Upper lobe of left lung (tissue), 6 donors: ENCODE results near the gene CPNE8. TPM values are rescaled to one million over a fixed set of nuclear protein-coding genes. Genes with fewer than 3 reads are reported as not detected.
"Not testable (repeated sequence)": the region's sequence is repeated elsewhere in the genome, so short reads cannot be mapped to it uniquely, and the experiment has no call there.

Experiments
- ATAC-seq, 2 donors: fragments of 200-7000 bp; cut with Tn5 transposase; one replicate each; pipeline ENCODE4 v1.9.1; 2022; ENCODE audit warnings: mild to moderate bottlenecking in 2 of 2, moderate library complexity in 2 of 2; ENCODE audit not compliant: low FRiP score in 2 of 2
- DNase-seq, 2 donors: peaks; one replicate each; pipeline ENCODE4 v3.0.0-alpha.2; 2019 to 2020
- H3K27ac ChIP-seq, 4 donors: fragments of 200-600 bp; sonication (generic); one replicate each; pipeline ENCODE4 v1.5.1; 2016 to 2019
- H3K27me3 ChIP-seq, 4 donors: fragments of 200-600 bp; sonication (generic); one replicate each; pipeline ENCODE4 v1.5.1; 2017 to 2019
- H3K36me3 ChIP-seq, 4 donors: fragments of 200-600 bp; sonication (generic); one replicate each; pipeline ENCODE4 v1.5.1; 2016 to 2019
- H3K4me1 ChIP-seq, 4 donors: fragments of 200-600 bp; sonication (generic); one replicate each; pipeline ENCODE4 v1.5.1; 2018 to 2019
- H3K4me3 ChIP-seq, 4 donors: fragments of 200-600 bp; sonication (generic); one replicate each; pipeline ENCODE4 v1.5.1; 2017 to 2019; ENCODE audit warnings: mild to moderate bottlenecking in 2 of 4, moderate library complexity in 1 of 4
- H3K9me3 ChIP-seq, 4 donors: fragments of 200-600 bp; sonication (generic); one replicate each; pipeline ENCODE4 v1.5.1; 2018 to 2019
- EP300 ChIP-seq, 4 donors: sonication (generic); formaldehyde crosslinking; IDR thresholded peaks; one replicate each; pipeline ENCODE4 v1.5.1; 2017; ENCODE audit warnings: antibody characterized with exemption in 4 of 4, control low read depth in 2 of 4
- POLR2A ChIP-seq, 4 donors: fragments of 450-650 bp; IDR thresholded peaks; one replicate each; pipeline ENCODE4 v1.5.1; 2016 to 2017; ENCODE audit warnings: antibody characterized with exemption in 4 of 4, mild to moderate bottlenecking in 2 of 4
- POLR2AphosphoS5 ChIP-seq, 2 donors: sonication (generic); formaldehyde crosslinking; IDR thresholded peaks; one replicate each; pipeline ENCODE4 v1.5.1; 2017; ENCODE audit warnings: antibody characterized with exemption in 2 of 2
- WGBS, 2 donors: methylation state at CpG; one replicate each; pipeline ENCODE4 v1.1.5; 2017 to 2018; 5-methylcytosine and 5-hydroxymethylcytosine counted together
- total RNA-seq, 6 donors: library from RNA; depleted of rRNA in 4 of 6; stranded (reverse); fragments of >200 nt in 4 of 6; gene quantifications; one replicate each; pipeline versions ENCODE4 v1.1.0 to v1.2.1, GENCODE V29; 2016 to 2021
- TF ChIP-seq, protein P1 (sequence below), 6 experiments: fragments of 450-650 bp in 4 of 6; fragments of 200-600 bp in 2 of 6; sonication (generic) in 2 of 6; IDR thresholded peaks; one replicate each; pipeline ENCODE4 v1.5.1; 2016 to 2019; ENCODE audit warnings: antibody characterized with exemption in 6 of 6
- donor health status: DM: no; HTN: no; CAD: no; lungs with moderate emphysema.
- donor health status: DM: no; HTN: yes; CAD: no; lungs with severe emphysema.

CPNE8 gene
- total RNA-seq, 6 donors from 2014 or later = 14.3 to 38.8 (median 20.2) TPM

DNA sequence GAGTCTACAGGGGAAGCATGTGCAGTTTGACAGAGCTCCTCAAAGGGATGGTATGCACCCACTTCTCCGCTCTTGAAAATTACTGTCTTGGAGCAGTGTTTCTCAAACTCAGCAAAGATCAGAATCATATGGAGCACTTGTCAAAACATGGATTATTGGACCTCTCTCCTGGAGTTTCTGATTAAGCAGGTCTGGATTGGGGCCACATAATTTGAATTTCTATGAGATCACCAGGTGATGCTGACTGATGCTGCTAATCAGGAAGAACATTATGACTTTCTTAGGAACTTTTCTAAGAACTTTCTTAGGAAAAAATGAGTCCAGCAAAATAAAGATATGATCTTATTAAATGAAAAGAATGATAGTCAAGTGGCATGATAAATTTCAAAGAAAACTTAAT is 144.3 kb downstream of the CPNE8 start:
- no peak for DNase-seq
- no peaks in the 10 kb centered on the region for H3K4me1 ChIP-seq
- H3K36me3 ChIP-seq = peaks cover 0 to 3% (median 0%) of the 10 kb centered on the region in 4 donors
- no peaks in the 10 kb centered on the region for H3K27me3 ChIP-seq
- 95 to 100% methylated on average over 1 of the region's 1 CpG for WGBS, 2 donors
- TF ChIP-seq EP300 (IDR thresholded peaks at IDR 0.05) (no peak), POLR2AphosphoS5 (IDR thresholded peaks at IDR 0.05) (no peak), POLR2A (IDR thresholded peaks at IDR 0.05) (no peak)
- TF ChIP-seq, protein P1, sequence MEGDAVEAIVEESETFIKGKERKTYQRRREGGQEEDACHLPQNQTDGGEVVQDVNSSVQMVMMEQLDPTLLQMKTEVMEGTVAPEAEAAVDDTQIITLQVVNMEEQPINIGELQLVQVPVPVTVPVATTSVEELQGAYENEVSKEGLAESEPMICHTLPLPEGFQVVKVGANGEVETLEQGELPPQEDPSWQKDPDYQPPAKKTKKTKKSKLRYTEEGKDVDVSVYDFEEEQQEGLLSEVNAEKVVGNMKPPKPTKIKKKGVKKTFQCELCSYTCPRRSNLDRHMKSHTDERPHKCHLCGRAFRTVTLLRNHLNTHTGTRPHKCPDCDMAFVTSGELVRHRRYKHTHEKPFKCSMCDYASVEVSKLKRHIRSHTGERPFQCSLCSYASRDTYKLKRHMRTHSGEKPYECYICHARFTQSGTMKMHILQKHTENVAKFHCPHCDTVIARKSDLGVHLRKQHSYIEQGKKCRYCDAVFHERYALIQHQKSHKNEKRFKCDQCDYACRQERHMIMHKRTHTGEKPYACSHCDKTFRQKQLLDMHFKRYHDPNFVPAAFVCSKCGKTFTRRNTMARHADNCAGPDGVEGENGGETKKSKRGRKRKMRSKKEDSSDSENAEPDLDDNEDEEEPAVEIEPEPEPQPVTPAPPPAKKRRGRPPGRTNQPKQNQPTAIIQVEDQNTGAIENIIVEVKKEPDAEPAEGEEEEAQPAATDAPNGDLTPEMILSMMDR (IDR thresholded peaks at IDR 0.05) = no peak
- no peak overlapping the region for H3K4me3 ChIP-seq
- no peaks in the 10 kb centered on the region for H3K9me3 ChIP-seq
- no peak for ATAC-seq
- H3K27ac ChIP-seq = no peak overlapping the region

DNA sequence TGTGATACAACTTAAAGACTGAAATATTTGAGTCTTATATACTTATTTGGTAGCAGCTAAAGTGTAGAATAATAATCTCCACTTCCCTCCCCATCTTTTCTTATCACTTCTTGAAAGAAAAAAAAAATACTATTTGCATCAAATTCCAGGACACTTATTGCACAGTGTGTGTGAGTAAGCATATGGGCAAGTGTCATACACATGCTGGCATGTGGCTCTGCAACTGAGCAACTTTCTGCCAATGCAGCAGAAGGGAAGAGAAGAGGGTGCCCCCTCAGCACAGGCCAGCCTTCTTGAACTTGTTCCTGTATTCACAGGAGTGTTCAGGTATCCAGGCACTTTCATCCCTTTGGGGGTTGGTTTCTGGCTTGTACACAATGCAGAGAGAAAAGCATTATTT is 145.8 kb downstream of the CPNE8 start:
- ATAC-seq = no peak

DNA sequence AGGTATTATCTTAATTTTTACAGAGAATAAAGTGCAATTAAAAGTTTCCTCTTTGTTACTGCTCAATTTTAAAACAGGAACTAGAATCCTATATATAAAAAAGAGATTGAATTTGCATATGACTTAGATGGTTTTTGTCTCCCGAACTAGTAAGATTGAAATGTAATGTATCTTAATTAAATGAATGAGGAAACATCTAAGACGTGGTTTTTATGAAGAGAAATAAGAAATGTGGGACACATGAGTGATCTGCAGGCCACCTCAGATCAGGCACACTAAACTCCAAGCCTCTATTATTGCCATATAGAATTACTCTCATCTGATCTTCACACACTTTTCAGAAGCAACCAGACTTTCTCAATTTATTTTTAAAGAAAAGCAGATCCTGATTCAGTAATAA is 158.6 kb downstream of the CPNE8 start:
- H3K36me3 ChIP-seq = no peaks in the 10 kb centered on the region
- no peak overlapping the region for H3K4me3 ChIP-seq
- WGBS, 2 donors = 84 to 87% methylated on average over 2 of the region's 2 CpGs
- no peaks in the 10 kb centered on the region for H3K4me1 ChIP-seq
- DNase-seq (no peak), ATAC-seq (no peak)
- H3K27me3 ChIP-seq = no peaks in the 10 kb centered on the region
- no peak overlapping the region for H3K27ac ChIP-seq
- TF ChIP-seq, protein P1 (IDR thresholded peaks at IDR 0.05) = no peak
- TF ChIP-seq EP300 (IDR thresholded peaks at IDR 0.05) (no peak), POLR2AphosphoS5 (IDR thresholded peaks at IDR 0.05) (no peak), POLR2A (IDR thresholded peaks at IDR 0.05) (no peak)
- no peaks in the 10 kb centered on the region for H3K9me3 ChIP-seq

More for the DNA sequence above, 145.8 kb downstream of the CPNE8 start:
- H3K27me3 ChIP-seq = no peaks in the 10 kb centered on the region
- H3K4me1 ChIP-seq = no peaks in the 10 kb centered on the region
- DNase-seq = no peak
- H3K9me3 ChIP-seq = no peaks in the 10 kb centered on the region
- no peak overlapping the region for H3K27ac ChIP-seq
- H3K36me3 ChIP-seq = peaks cover 0 to 3% (median 0%) of the 10 kb centered on the region in 4 donors
- TF ChIP-seq, protein P1 (IDR thresholded peaks at IDR 0.05) = no peak
- TF ChIP-seq POLR2A (IDR thresholded peaks at IDR 0.05) (no peak), EP300 (IDR thresholded peaks at IDR 0.05) (no peak), POLR2AphosphoS5 (IDR thresholded peaks at IDR 0.05) (no peak)
- H3K4me3 ChIP-seq = no peak overlapping the region

DNA sequence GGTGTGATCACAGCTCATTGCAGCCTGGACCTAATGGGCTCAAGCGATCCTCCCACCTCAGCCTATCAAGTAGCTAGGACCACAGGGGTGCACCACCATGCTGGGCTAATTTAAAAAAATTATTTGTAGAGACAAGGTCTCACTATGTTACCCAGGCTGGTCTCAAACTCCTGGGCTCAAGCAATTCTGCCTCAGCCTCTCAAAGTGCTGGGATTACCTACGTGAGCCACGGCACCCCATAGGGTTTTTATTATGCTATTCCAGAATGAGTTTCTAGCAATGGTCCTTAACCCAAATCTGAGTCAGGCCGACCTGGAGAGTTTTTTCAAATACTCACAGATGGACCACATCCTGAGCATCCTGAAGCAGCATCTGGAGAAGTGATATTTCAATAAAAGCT is 159.8 kb downstream of the CPNE8 start:
- no peak overlapping the region for H3K4me3 ChIP-seq
- H3K4me1 ChIP-seq = no peaks in the 10 kb centered on the region
- no peaks in the 10 kb centered on the region for H3K27me3 ChIP-seq
- H3K36me3 ChIP-seq = no peaks in the 10 kb centered on the region
- no peak overlapping the region for H3K27ac ChIP-seq
- H3K9me3 ChIP-seq = no peaks in the 10 kb centered on the region
- no peak for TF ChIP-seq POLR2A (IDR thresholded peaks at IDR 0.05)
- TF ChIP-seq POLR2AphosphoS5 (IDR thresholded peaks at IDR 0.05) = no peak
- TF ChIP-seq EP300 (IDR thresholded peaks at IDR 0.05) = no peak
- TF ChIP-seq, protein P1 (IDR thresholded peaks at IDR 0.05) = no peak
- 89 to 90% methylated on average over 4 of the region's 4 CpGs for WGBS, 2 donors
- DNase-seq = no peak
- ATAC-seq = no peak

DNA sequence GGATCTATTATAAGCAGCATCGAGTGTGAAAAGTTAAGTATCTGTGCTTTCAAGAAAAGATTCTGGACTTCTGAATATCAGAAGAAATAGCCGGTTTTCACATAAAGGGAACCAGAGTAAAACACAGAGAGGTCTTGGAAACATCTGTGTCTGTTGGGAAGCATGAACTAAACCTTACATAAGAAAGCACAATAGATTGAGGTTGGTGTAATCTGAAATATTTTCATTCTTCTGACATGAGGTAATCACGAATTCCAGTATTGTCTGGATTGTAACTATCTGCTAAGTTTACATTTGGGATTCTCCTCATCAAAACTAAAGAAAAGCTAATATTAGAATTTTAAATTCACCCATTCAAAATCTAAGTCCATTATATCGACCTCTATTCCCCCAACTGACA is 161.3 kb downstream of the CPNE8 start:
- H3K9me3 ChIP-seq = no peaks in the 10 kb centered on the region
- H3K36me3 ChIP-seq = no peaks in the 10 kb centered on the region
- DNase-seq = no peak
- no peak overlapping the region for H3K27ac ChIP-seq
- WGBS, 2 donors = 64% methylated on average over 4 of the region's 4 CpGs
- TF ChIP-seq POLR2AphosphoS5 (IDR thresholded peaks at IDR 0.05) (no peak), POLR2A (IDR thresholded peaks at IDR 0.05) (no peak), EP300 (IDR thresholded peaks at IDR 0.05) (no peak)
- TF ChIP-seq, protein P1 (IDR thresholded peaks at IDR 0.05) = no peak
- no peaks in the 10 kb centered on the region for H3K27me3 ChIP-seq
- ATAC-seq = no peak
- H3K4me1 ChIP-seq = no peaks in the 10 kb centered on the region
- no peak overlapping the region for H3K4me3 ChIP-seq

DNA sequence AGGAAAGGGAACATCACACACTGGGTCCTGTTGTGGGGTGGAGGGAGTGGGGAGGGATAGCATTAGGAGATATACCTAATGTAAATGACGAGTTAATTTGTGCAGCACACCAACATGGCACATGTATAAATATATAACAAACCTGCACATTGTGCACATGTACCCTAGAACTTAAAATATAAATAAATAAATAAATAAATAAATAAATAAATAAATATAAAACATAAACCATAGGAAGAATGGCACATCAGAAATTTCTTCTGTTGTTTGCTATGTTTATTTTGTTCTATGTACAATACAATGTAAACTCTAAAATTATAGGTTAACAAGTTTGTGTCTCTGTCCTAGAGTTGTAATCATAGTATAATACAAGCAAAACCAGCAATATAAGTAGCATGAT is 162.9 kb downstream of the CPNE8 start:
- not testable (repeated sequence) for H3K27ac ChIP-seq, H3K4me1 ChIP-seq, ATAC-seq, H3K4me3 ChIP-seq, DNase-seq, H3K27me3 ChIP-seq, H3K9me3 ChIP-seq, H3K36me3 ChIP-seq
- 100% methylated on average over 1 of the region's 1 CpG for WGBS, 2 donors
